ENCODE measurements around the gene FAM169A. TPM values are rescaled to one million over a fixed set of nuclear protein-coding genes. Genes with fewer than 3 reads are reported as not detected.
"Not testable (repeated sequence)": the region's sequence is repeated elsewhere in the genome, so short reads cannot be mapped to it uniquely, and the experiment has no call there.

FAM169A gene
- total RNA-seq, 1 donor from 2014 or later = 18.8 TPM

- peak overlapping the region; percentile 69 for H3K4me3 ChIP-seq (ENCODE audit: low read depth, low read length)
- no peaks in the 10 kb centered on the region for H3K27me3 ChIP-seq (ENCODE audit: control insufficient read depth, insufficient read depth, low read length)
- no peak for DNase-seq (ENCODE audit: low read depth)
- peak; percentile 39 for TF ChIP-seq CTCF (IDR thresholded peaks at IDR 0.05; ENCODE audit: insufficient read depth, low read length, poor library complexity, severe bottlenecking)
- H3K36me3 ChIP-seq (ENCODE audit: control insufficient read depth, insufficient read depth, low read length) = no peaks in the 10 kb centered on the region
Measured at GRCh38 chr5:74766418-74766848, 99.8 kb downstream of the FAM169A start.

- TF ChIP-seq CTCF (IDR thresholded peaks at IDR 0.05; ENCODE audit: insufficient read depth, low read length, poor library complexity, severe bottlenecking) = no peak
- no peaks in the 10 kb centered on the region for H3K27me3 ChIP-seq (ENCODE audit: control insufficient read depth, insufficient read depth, low read length)
- peak overlapping the region; percentile 69 for H3K4me3 ChIP-seq (ENCODE audit: low read depth, low read length)
- H3K36me3 ChIP-seq (ENCODE audit: control insufficient read depth, insufficient read depth, low read length) = no peaks in the 10 kb centered on the region
- DNase-seq (ENCODE audit: low read depth) = no peak
Measured at GRCh38 chr5:74765929-74766328, 100.3 kb downstream of the FAM169A start.

DNA sequence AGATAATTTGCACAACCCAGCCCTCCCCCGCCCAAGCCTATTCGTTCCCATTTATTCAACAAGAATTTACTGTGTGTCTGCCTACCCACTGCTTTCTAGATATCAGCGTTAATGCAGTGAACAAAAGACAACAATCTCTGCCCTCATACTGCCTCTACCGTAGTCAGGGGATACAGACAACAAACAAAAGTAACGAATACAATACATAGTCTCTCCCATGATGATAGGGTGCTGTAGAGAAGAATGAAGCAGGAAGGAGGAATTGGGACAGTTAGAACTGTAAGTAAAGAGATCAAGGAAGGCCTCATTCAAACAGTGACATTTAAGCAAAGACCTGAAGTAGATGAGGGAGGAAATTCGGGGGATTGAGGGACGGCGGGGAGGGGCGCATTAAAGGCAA, 101.0 kb downstream of the FAM169A start:
- no peak for DNase-seq (ENCODE audit: low read depth)
- H3K27me3 ChIP-seq (ENCODE audit: control insufficient read depth, insufficient read depth, low read length) = no peaks in the 10 kb centered on the region
- no peaks in the 10 kb centered on the region for H3K36me3 ChIP-seq (ENCODE audit: control insufficient read depth, insufficient read depth, low read length)
- no peak for TF ChIP-seq CTCF (IDR thresholded peaks at IDR 0.05; ENCODE audit: insufficient read depth, low read length, poor library complexity, severe bottlenecking)
- no peak overlapping the region for H3K4me3 ChIP-seq (ENCODE audit: low read depth, low read length)

GRCh38 chr5:74763504-74763903, 102.7 kb downstream of the FAM169A start:
- Histone ChIP-seq H3K27me3 (ENCODE audit: control insufficient read depth, insufficient read depth, low read length) (no peaks in the 10 kb centered on the region), H3K36me3 (ENCODE audit: control insufficient read depth, insufficient read depth, low read length) (no peaks in the 10 kb centered on the region), H3K4me3 (ENCODE audit: low read depth, low read length) (no peak overlapping the region)
- no peak for TF ChIP-seq CTCF (IDR thresholded peaks at IDR 0.05; ENCODE audit: insufficient read depth, low read length, poor library complexity, severe bottlenecking)
- DNase-seq (ENCODE audit: low read depth) = no peak

DNA sequence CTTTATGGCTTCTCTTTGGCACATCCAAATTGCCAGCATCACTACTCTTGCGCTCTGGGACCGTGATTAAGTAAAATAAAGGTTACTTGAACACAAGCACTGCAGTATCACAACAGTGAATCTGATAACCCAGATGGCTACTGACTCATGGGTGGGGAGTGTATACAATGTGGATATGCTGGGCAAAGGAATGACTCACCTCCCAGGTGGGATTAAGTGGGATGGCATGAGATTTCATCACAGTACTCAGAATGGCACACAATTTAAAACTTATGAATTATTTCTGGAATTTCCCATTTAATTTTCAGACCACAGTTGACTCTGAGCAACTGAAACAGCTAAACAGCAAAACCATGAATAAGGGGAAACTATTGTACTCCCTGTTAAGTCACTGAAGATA, 103.6 kb downstream of the FAM169A start:
- peak; percentile 79 for DNase-seq (ENCODE audit: low read depth)
- H3K4me3 ChIP-seq (ENCODE audit: low read depth, low read length) = no peak overlapping the region
- no peak for TF ChIP-seq CTCF (IDR thresholded peaks at IDR 0.05; ENCODE audit: insufficient read depth, low read length, poor library complexity, severe bottlenecking)

GRCh38 chr5:74761241-74761640, 104.9 kb downstream of the FAM169A start:
- TF ChIP-seq CTCF (IDR thresholded peaks at IDR 0.05; ENCODE audit: insufficient read depth, low read length, poor library complexity, severe bottlenecking) = no peak
- no peaks in the 10 kb centered on the region for H3K36me3 ChIP-seq (ENCODE audit: control insufficient read depth, insufficient read depth, low read length)
- no peak for DNase-seq (ENCODE audit: low read depth)
- no peak overlapping the region for H3K4me3 ChIP-seq (ENCODE audit: low read depth, low read length)
- no peaks in the 10 kb centered on the region for H3K27me3 ChIP-seq (ENCODE audit: control insufficient read depth, insufficient read depth, low read length)

More for the DNA sequence above, 103.6 kb downstream of the FAM169A start:
- H3K27me3 ChIP-seq (ENCODE audit: control insufficient read depth, insufficient read depth, low read length) = no peaks in the 10 kb centered on the region
- H3K36me3 ChIP-seq (ENCODE audit: control insufficient read depth, insufficient read depth, low read length) = no peaks in the 10 kb centered on the region

- H3K27me3 ChIP-seq (ENCODE audit: control insufficient read depth, insufficient read depth, low read length); H3K4me3 ChIP-seq (ENCODE audit: low read depth, low read length); H3K36me3 ChIP-seq (ENCODE audit: control insufficient read depth, insufficient read depth, low read length); DNase-seq (ENCODE audit: low read depth): not testable (repeated sequence)
Measured at GRCh38 chr5:74748742-74749141, 117.4 kb downstream of the FAM169A start.

Measured in kidney epithelial cell (primary cell).